WTC11 (cell line): Measurements from ENCODE around the gene EPB41L4B.

Experiments
- NFYB ChIP-seq: sonication (generic); formaldehyde crosslinking; conservative IDR thresholded peaks from 2 replicates; pipeline ENCODE4 v1.8.0; 2022; ENCODE audit warnings: low read depth, missing genetic modification reagents
- TF ChIP-seq, protein P1 (sequence below): sonication (generic); formaldehyde crosslinking; IDR thresholded peaks from 2 replicates; pipeline ENCODE4 v1.8.1; 2023; ENCODE audit warnings: mild to moderate bottlenecking, missing genetic modification reagents, moderate library complexity

DNA sequence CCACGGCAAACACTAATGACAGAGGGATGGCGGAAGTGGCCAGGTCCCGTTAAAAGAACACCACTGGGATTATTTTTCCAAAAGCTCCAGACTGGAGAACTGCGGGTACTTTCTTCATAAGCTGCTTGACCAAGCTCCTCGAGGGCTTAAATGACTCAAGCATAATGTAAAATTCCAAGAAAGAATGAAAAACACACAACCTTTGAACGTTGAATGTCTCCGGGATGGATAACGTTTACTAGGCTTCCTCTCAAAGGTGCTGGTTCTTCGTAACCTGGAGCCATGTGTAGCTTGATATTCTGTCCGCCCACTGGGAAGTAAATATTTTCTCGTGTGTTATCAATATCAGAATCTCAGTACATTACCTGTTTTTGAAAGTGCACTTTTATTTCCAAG lies 67.6 kb downstream of the EPB41L4B start:
- TF ChIP-seq, protein P1, sequence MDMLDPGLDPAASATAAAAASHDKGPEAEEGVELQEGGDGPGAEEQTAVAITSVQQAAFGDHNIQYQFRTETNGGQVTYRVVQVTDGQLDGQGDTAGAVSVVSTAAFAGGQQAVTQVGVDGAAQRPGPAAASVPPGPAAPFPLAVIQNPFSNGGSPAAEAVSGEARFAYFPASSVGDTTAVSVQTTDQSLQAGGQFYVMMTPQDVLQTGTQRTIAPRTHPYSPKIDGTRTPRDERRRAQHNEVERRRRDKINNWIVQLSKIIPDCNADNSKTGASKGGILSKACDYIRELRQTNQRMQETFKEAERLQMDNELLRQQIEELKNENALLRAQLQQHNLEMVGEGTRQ, result no peak
- no peak for TF ChIP-seq NFYB (CRISPR knock-in tag)
